ENCODE data around the gene CDK8. TPM values are rescaled to one million over a fixed set of nuclear protein-coding genes. Genes with fewer than 3 reads are reported as not detected.

Gene CDK8
- total RNA-seq, 1 experiment from 2014 or later, result 22.2 TPM

DNA sequence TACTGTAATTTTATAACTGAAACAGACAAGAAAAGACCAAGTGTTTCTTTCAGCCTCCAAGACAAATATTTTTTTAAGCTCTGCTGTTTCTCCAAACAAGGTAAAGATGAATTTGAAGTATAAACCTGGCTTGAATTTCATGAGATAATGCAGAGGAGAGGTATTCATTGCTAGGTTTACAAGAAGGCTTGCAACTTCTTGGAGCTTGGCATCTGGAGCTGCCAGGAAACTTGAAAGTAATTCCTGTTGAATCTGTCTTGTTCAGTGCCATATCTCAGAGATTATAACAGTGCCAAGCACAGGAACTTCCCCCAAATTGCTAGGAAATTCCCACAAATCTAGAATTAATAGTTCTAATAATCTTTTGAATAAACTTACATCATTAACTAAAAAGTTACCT is 70.9 kb downstream of the CDK8 start:
- intact Hi-C loops (cut with micrococcal nuclease), result no loop called here
- no peaks in the 10 kb centered on the region for H3K9me3 Mint-ChIP-seq (ENCODE audit: unreplicated experiment)
- H3K36me3 Mint-ChIP-seq (ENCODE audit: insufficient read depth, unreplicated experiment), result no peaks in the 10 kb centered on the region
- DNase-seq (ENCODE audit: unreplicated experiment), result no peak
- ChIA-PET CTCF (no interaction called here), POLR2A (interaction anchor here (0.7 kb wide), 1 partner anchor 25 kb away, joined by 3 read pairs; no protein-coding TSS in a partner anchor)
- no peak overlapping the region for H3K27ac Mint-ChIP-seq (ENCODE audit: low read depth, unreplicated experiment)
- H3K4me3 Mint-ChIP-seq (ENCODE audit: unreplicated experiment), result no peak overlapping the region
- no peaks in the 10 kb centered on the region for H3K27me3 Mint-ChIP-seq (ENCODE audit: insufficient read depth, unreplicated experiment)
- no TSS peak for BruUV-seq (replicated peaks)
- H3K4me1 Mint-ChIP-seq (ENCODE audit: insufficient read depth, unreplicated experiment), result peaks cover 15% of the 10 kb centered on the region
- no peak for TF ChIP-seq CTCF (IDR thresholded peaks at IDR 0.05; ENCODE audit: unreplicated experiment)

DNA sequence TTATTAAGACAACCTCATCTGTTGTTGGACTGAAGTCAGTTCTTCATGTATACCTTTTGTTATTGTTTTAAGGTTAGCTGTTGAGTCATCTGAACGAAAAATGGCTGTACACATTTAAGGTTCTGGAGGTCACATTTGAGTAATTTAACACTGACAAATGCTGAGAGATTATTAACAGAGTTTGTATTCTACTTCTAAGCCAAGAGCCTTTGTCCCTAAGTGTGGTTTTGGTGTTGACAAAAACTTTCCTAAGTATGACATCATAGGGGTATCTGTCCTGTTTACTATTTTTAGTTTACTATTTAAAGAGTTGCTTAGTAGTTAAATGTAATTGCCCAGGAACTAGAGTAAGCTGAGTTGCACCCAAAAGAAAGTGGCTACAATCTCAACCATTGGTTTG is 71.9 kb downstream of the CDK8 start:
- intact Hi-C loops (cut with micrococcal nuclease), result no loop called here
- no peak overlapping the region for H3K27ac Mint-ChIP-seq (ENCODE audit: low read depth, unreplicated experiment)
- no TSS peak for BruUV-seq (replicated peaks)
- H3K36me3 Mint-ChIP-seq (ENCODE audit: insufficient read depth, unreplicated experiment), result peaks cover 6% of the 10 kb centered on the region
- no peaks in the 10 kb centered on the region for H3K9me3 Mint-ChIP-seq (ENCODE audit: unreplicated experiment)
- POLR2A ChIA-PET, result no interaction called here
- no peak overlapping the region for H3K4me3 Mint-ChIP-seq (ENCODE audit: unreplicated experiment)
- no peaks in the 10 kb centered on the region for H3K27me3 Mint-ChIP-seq (ENCODE audit: insufficient read depth, unreplicated experiment)
- CTCF ChIA-PET, result interaction anchor here (0.6 to 0.9 kb wide), 2 partner anchors 11 to 58 kb away, joined by 3 to 4 read pairs; no protein-coding TSS in a partner anchor
- peaks cover 21% of the 10 kb centered on the region for H3K4me1 Mint-ChIP-seq (ENCODE audit: insufficient read depth, unreplicated experiment)
- no peak for TF ChIP-seq CTCF (IDR thresholded peaks at IDR 0.05; ENCODE audit: unreplicated experiment)
- DNase-seq (ENCODE audit: unreplicated experiment), result no peak

DNA sequence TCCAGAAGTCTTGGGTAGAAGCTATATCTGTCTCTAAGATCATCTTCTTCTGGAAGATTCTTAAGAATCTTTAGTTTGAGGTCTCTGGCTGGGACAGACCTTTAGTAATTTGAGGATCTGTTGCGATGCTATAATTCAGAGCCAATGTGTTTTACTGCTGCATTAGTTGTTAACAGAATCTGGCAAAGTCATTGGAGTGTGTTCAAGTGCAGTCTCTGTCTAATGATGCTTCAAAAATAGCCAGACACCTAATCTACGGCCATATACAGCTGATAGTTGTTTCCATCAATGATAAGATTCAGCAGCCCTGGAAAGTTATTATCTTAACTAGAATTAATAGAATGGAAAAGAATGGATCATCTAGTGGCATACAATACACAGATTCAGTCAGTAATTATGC is 72.6 kb downstream of the CDK8 start:
- no peak for DNase-seq (ENCODE audit: unreplicated experiment)
- BruUV-seq (replicated peaks), result no TSS peak
- peaks cover 21% of the 10 kb centered on the region for H3K4me1 Mint-ChIP-seq (ENCODE audit: insufficient read depth, unreplicated experiment)
- peaks cover 6% of the 10 kb centered on the region for H3K36me3 Mint-ChIP-seq (ENCODE audit: insufficient read depth, unreplicated experiment)
- H3K27me3 Mint-ChIP-seq (ENCODE audit: insufficient read depth, unreplicated experiment), result no peaks in the 10 kb centered on the region
- intact Hi-C loops (cut with micrococcal nuclease), result no loop called here
- no peak overlapping the region for H3K27ac Mint-ChIP-seq (ENCODE audit: low read depth, unreplicated experiment)
- TF ChIP-seq CTCF (IDR thresholded peaks at IDR 0.05; ENCODE audit: unreplicated experiment), result no peak
- POLR2A ChIA-PET, result no interaction called here
- CTCF ChIA-PET, result interaction anchor here (0.7 to 0.9 kb wide), 2 partner anchors 59 to 547 kb away, joined by 3 read pairs; no protein-coding TSS in a partner anchor
- no peaks in the 10 kb centered on the region for H3K9me3 Mint-ChIP-seq (ENCODE audit: unreplicated experiment)
- no peak overlapping the region for H3K4me3 Mint-ChIP-seq (ENCODE audit: unreplicated experiment)

- no TSS peak for BruUV-seq (replicated peaks)
- Mint-ChIP-seq H3K36me3 (ENCODE audit: insufficient read depth, unreplicated experiment) (peaks cover 6% of the 10 kb centered on the region), H3K27me3 (ENCODE audit: insufficient read depth, unreplicated experiment) (no peaks in the 10 kb centered on the region), H3K9me3 (ENCODE audit: unreplicated experiment) (no peaks in the 10 kb centered on the region), H3K4me3 (ENCODE audit: unreplicated experiment) (no peak overlapping the region), H3K4me1 (ENCODE audit: insufficient read depth, unreplicated experiment) (peaks cover 21% of the 10 kb centered on the region), H3K27ac (ENCODE audit: low read depth, unreplicated experiment) (no peak overlapping the region)
- ChIA-PET POLR2A (no interaction called here), CTCF (interaction anchor here (0.7 to 0.9 kb wide), 2 partner anchors 30 to 168 kb away, joined by 3 to 4 read pairs; no protein-coding TSS in a partner anchor)
- no peak for DNase-seq (ENCODE audit: unreplicated experiment)
- intact Hi-C loops (cut with micrococcal nuclease), result no loop called here
- TF ChIP-seq CTCF (IDR thresholded peaks at IDR 0.05; ENCODE audit: unreplicated experiment), result no peak
Measured at GRCh38 chr13:26327940-26328725, 74.2 kb downstream of the CDK8 start.

Measured in MCF 10A (cell line).